Measurements from ENCODE around the gene GPATCH2L. TPM values are rescaled to one million over a fixed set of nuclear protein-coding genes. Genes with fewer than 3 reads are reported as not detected.

The GPATCH2L gene
- 49.0 and 51.5 TPM in 2 replicates for total RNA-seq

DNA sequence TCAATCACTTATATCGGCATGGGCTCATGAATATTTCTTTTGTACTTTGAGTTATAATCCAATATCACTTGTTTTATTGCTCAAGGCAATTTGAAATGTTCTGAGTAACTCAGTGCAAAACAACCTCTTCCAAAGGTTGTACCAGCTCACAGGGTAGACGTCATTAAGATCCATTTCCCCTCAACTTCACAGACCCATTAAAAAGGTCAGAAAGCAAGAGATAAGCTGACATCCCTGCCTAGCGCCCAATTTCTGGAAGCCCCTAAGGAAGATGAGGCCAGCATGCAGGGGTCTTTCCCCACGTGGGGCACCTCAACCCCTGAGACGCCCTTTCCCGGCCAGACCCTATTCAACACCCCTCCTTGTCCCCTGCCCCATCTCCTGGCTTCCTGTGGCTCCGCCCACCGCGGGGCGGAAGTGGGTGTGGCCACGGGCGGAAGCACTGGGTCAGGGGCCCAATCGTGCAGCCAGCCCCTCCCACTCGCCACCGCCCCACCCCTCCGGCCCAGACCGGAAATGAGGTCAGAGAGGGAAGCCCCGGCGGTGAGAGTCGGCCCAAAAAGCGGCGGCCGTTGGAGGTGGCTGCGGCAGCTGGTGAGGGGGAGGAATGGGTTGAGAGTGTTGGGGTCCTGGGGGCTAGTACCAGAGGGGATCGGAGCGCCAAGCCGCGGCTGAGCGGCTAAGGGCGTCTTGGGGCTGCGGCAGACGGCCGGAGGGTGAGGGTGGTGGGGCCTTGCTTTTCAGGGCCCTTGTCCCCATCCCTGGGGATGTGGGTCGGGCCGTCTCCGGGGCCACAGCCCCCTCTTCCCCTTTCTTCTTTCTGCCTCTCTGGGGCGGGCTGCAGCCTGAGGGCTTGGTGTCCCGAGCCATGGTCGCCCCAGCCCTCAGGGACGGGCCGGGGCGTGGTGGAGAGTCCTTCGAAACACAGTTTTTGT is at the start of gene GPATCH2L:
Gene GPATCH2L, plus strand, starts transcription at position 525 of the 935 bp plus-strand sequence. CDS start 2,442 bp downstream, outside the sequence.
- intact Hi-C loops (cut with micrococcal nuclease): loop anchor here (1.0 to 5.0 kb wide), 6 partner anchors 166 to 1611 kb away; partner anchors contain the start of genes CIPC, ERG28, GSTZ1 and IFT43

DNA sequence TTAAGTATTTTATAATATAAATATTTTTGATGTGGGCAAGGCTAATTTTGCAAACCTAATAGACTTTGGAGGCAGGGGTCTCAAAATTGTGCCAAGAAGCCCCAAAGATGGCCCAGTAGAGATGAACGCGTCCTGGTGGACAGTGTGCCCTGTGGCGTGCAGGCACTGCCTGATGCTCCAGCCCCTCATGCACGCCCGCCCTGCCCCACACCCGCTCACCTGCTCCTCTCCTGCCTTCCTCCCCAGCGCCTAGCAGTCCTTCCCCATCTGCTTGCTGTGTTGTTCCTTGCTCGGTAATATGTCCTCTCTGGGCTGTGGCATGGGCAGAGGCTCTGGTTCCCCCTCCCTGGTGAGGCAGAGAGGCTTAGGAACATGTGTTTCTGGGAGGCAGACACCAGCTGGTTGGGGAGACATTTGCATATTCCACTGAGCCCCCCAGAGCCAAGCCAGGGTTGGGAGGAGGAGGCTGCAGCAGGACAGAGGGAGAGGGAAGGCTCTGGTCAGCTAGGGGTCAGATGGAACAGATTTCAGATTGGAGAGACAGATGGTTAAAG is 46.8 kb upstream of the GPATCH2L start:
- intact Hi-C loops (cut with micrococcal nuclease): no loop called here

DNA sequence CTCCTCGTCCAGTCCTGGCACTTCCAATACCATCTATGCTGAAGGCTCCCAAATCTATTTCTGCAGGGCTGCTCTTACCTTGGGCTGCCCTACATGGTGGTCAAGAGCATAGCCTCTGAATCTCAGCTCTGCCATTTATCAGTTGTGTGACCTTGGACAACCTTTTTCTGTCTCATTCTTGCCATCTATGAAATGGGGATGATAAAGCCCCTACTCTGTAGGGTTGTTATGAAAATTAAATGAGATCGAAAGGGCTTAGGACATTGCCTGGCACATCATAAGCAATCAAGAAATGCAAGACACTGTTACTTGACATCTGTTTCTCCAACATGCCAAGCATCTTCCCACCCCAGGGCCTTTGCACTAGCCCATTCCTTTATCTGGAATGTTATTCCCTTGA is 45.5 kb upstream of the GPATCH2L start:
- intact Hi-C loops (cut with micrococcal nuclease): no loop called here

DNA sequence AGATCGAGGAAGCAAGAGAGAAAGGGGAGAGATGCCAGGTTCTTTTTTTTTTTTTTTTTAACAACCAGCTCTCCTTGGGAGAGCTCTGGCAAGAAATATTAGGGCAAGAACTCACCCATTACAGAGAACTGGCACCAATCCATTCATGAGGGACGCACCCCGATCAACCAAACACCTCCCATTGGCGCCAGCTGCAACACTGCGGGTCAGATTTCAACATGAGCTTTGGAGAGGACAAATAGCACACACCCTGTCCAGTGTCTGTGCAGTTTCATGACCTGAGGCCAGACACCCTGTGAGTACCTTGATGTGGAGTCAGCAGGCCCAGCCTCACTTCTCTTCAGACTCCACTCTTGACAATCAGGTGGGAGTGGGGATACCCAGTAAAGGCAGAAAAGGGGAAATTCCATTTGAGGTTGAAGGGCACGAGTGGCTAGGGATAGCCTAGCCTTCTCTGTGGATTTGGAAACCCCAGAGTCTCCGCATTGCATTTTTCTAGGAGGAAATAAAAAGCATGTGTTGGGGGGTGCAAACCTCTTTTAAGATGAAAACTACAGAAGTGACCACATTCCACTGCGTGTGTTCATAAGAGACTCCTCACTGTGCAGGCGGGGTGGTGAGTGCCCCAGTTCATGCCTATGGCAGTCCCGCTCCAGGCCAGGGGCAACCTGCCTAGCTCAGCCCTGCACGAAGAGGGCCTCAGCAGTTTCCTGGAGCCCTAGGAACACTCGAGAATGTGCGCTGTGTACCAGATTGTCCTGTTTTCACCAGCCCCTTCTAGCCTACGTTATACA is 42.4 kb upstream of the GPATCH2L start:
- intact Hi-C loops (cut with micrococcal nuclease): no loop called here

DNA sequence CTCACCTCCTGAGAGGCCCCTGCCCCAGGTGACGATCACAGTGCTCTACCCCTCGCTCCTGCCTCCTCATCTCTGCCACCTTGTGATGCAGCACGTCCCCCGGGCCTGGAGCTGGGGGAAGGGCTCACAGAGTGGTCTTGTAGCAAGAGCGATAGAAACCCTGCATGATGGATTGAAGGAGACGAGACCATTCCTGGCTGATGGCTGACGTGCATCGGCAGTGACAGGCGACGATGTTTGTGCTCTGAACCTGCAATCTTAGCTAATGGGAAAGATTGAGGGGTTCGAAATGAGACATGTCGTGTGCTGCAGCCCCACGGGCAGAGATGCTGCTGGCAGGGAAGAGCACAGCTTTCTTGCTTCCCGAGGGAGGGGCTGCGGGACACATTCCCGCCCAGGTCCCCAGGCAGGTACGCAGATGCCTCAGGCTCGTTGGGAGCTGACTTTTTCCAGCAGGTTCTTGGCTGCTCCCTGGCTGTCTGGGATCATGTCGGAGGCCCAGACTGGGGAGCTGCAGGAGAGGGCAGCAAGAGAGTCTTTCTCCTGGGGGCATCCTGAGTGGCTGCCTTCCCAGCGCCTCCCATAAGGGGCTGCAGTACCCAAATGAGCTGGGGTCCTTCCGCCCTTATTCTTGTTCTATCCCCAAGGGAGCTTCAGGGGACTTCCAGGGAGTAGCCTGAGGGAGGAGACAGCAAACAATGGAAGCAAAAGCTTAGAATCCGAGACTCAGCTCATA is 38.7 kb upstream of the GPATCH2L start:
- intact Hi-C loops (cut with micrococcal nuclease): no loop called here

GRCh38 chr14:76113691-76114090 is 38.0 kb upstream of the GPATCH2L start:
- intact Hi-C loops (cut with micrococcal nuclease): no loop called here

GRCh38 chr14:76115010-76115422 is 36.7 kb upstream of the GPATCH2L start:
- intact Hi-C loops (cut with micrococcal nuclease): no loop called here

- intact Hi-C loops (cut with micrococcal nuclease): no loop called here
Measured at GRCh38 chr14:76117789-76118484, 33.8 kb upstream of the GPATCH2L start.

DNA sequence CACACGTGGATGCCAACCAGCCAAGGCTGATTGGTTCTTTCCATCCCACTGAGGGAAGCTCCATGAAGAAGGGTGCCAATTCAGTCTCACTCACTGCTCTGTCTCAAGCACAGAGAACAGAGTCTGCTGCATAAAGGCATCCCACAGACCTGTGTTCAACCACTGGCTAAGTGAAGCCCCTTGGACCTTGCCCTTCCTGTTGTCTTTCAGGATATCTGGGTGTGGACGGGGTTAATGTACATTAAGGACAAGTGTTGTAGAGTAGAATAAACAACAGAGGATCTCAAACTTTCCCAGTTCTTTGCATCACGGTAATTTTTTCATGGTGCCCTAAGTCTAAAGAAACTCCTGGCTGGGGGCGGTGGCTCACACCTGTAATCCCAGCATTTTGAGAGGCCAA is 33.1 kb upstream of the GPATCH2L start:
- intact Hi-C loops (cut with micrococcal nuclease): no loop called here

GRCh38 chr14:76121089-76121748 is 30.5 kb upstream of the GPATCH2L start:
- intact Hi-C loops (cut with micrococcal nuclease): no loop called here

DNA sequence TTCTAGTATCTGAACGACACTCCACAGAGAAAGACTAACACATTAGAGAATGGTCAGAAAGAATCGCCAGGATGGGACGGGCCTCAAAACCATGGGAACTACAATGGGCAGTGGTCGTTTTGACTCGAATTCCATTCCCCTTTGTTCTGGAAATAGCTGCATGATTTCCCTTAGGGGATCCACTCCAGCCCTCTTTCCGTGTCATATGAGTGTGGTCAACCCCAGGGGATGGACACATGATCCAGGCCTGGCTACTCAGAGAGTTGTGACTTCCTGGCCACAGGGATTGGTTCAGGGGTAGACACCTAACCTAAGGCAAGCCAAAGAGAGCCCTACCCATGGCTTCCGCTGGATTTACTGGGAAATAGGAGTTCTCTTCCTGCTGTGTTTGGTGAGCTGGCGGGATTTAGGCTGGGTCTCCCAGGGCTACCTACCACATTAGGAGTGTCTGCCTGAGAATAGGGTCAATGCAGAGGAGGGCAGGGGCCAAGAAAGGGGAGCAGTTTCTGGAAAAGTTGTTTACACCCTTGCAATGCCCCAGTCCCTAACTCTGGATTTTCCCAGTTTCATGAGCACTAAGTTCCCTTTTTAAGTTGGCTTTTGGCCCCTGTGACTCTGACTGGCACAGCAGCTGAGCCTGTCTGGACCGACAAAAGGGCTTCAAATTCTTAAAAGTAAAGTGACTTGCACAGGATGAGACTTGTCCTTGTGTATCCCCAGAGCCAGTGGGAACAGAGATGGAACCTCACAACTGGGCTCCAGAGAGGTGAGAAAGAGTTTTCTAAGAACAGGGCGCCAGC is 28.1 kb upstream of the GPATCH2L start:
- intact Hi-C loops (cut with micrococcal nuclease): no loop called here

GRCh38 chr14:76125511-76125910 is 26.2 kb upstream of the GPATCH2L start:
- intact Hi-C loops (cut with micrococcal nuclease): no loop called here

DNA sequence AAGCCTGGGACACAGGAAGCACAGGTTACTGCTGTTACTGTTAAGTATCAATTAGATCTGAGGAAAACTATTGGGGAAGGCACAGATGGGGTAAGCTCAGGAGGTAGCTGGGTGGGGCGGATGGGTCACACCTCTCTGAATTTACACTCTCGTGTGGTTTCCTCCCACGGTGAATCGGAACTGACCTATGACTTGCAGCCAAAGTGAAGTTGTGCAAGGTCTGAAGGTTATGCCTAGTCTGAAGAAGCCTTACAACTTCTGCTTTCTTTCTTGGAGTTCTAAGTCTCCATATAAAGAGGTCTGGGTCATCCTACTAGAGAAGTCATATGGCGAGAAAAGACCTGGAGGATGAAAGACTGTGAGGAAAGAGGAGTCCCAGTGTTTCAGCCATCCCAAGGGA is 25.6 kb upstream of the GPATCH2L start:
- intact Hi-C loops (cut with micrococcal nuclease): no loop called here

GRCh38 chr14:76129851-76130576 is 21.7 kb upstream of the GPATCH2L start:
- intact Hi-C loops (cut with micrococcal nuclease): no loop called here

DNA sequence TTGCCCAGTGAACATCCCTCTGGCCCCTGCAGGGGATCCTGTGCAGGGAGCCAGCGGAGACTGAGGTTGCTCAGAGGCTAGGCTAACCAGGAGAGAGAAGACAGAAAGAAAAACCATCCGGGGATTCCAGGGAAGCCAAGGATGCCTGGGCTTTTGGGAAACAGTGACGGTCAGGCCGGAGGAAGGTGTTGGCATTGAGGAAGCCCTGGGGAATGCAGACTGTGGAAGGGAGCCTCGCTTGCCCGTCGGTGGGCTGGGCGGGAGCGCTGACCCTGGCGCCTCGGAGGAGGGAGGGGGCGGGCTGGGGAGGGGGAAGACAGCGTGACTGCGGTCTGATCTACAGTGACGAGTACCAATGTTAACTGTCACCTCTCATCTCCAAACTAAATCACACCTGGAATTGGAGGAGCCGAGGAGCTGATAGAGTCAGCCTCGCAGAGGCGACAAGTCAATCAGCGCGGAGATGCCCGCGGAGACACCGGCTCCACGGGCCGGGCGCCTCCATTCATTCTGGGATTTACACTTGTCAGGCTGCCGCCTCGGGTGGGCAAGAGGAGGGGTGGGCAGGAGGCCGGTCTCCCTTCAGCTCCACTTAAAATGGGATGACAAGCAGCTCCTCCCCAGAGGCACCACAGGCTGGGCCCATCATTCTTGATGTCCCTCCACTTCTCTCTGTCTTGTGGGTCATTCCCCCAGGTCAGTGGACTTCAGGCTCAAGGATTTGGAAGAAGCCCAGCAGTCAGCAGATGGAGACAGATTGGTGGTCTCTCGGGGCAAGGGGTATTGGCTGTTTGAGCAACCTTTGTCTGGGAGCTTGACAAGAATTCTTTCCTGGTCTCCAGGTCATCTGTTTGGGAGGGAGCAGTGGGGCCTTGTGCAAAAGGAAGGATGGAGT is 20.4 kb upstream of the GPATCH2L start:
- intact Hi-C loops (cut with micrococcal nuclease): no loop called here

GRCh38 chr14:76133103-76133502 is 18.6 kb upstream of the GPATCH2L start:
- intact Hi-C loops (cut with micrococcal nuclease): no loop called here

- intact Hi-C loops (cut with micrococcal nuclease): no loop called here
Measured at GRCh38 chr14:76134231-76134630, 17.5 kb upstream of the GPATCH2L start.

Data from T-helper 2 cell treated with Interferon-gamma antibody and Interleukin-4, amounts not matched to agents 100 ng/mL and 5 ng/mL, for 36 hours (primary cell).